ENCODE measurements around the gene KIRREL3.

The KIRREL3 gene

DNA sequence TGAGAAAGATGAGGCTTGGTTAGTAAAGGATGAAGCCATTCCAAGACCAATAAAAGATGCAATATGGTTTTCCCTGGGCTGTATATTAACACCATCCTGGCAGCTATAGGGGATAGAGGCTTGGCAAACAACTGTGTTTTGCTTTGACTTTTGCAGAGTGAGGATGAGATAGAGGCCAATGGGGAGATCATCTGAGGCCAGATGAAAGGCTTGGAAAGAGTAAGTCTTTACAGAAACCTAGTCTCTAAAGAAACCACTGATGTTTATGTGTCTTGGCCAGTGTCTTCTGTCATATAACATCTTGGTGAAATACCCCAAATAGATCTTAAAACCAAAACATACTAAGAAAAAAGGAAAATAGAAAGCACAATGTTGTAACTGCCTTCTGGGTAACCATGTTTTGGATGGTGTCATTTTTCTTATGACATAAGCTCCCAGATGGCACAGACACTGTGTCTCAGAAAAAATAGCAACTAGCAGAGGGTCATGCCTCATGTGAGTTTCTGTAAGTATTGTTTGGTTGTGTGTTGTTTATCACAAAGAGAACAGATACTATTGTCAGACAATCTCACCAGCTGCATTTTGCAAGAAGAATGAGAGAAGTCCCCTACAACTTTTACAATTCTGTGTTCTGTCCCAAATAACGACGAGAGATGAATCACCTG lies 339.7 kb downstream of the KIRREL3 start:
- TF ChIP-seq GATA2 (IDR thresholded peaks at IDR 0.05; ENCODE audit: low read depth, low read length) = no peak

- peak; percentile 16; the same call in 1 of the 2 replicates for TF ChIP-seq GATA2 (IDR thresholded peaks at IDR 0.05; ENCODE audit: low read depth, low read length)
- TF ChIP-seq GATA3 (IDR thresholded peaks at IDR 0.05; ENCODE audit: low read depth, low read length) = no peak
Observed at GRCh38 chr11:126660321-126660720, 340.2 kb downstream of the KIRREL3 start.

DNA sequence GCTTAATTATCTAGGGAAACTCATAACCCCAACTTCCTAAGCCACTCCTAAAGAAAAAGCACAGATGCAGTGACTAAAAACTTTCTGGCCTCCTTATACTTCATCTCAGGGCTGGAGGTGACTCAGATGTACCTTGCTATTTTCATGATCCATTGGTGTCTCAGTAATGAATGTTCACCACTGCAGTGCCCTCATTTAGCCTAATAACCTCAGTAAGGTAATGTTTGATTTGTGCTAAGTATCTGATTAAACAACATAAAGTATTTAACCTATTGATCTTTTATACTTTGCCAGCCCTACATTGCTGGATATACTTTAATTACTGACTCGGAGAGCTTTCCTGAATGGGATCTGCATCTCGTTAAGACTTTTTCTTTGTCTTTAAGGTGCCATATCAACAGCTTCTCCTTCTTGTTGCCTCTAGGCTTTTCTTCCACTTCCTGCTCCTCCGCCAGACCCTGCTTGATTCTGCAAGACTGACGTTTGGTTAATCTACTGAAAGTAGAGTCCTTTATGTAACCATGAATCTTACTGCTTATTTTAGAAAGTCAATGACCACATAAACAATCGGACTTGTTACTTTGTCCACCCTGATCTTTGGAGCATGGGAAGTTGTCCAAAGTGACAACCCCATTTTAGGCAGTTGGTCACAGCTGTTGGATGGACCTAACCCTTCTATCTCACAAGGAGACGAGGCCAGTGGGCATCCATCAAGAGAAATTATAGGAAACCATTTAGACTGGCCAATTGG lies 342.1 kb downstream of the KIRREL3 start:
- no peak for TF ChIP-seq GATA2 (IDR thresholded peaks at IDR 0.05; ENCODE audit: low read depth, low read length)
- no peak for TF ChIP-seq GATA3 (IDR thresholded peaks at IDR 0.05; ENCODE audit: low read depth, low read length)

DNA sequence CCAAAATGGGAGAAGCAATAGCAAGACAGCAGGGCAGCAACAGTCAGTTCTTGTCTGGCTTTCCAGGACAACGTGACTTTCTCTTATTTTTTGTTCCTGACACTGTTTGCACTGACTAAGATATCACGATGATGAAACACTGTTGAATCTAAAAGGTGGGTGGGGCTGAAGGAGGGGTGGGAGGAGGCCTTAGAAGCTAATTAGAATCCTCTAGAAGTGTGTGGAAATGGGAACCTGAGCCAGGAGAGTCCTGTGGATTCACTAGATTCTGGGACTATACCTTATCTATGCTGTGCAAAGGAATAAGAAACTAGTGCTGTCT lies 344.8 kb downstream of the KIRREL3 start:
- TF ChIP-seq GATA2 (IDR thresholded peaks at IDR 0.05; ENCODE audit: low read depth, low read length) = no peak
- no peak for TF ChIP-seq GATA3 (IDR thresholded peaks at IDR 0.05; ENCODE audit: low read depth, low read length)

GRCh38 chr11:126654886-126655806 lies 345.4 kb downstream of the KIRREL3 start:
- no peak for TF ChIP-seq GATA2 (IDR thresholded peaks at IDR 0.05; ENCODE audit: low read depth, low read length)
- TF ChIP-seq GATA3 (IDR thresholded peaks at IDR 0.05; ENCODE audit: low read depth, low read length) = no peak

- TF ChIP-seq GATA2 (IDR thresholded peaks at IDR 0.05; ENCODE audit: low read depth, low read length) = no peak
- no peak for TF ChIP-seq GATA3 (IDR thresholded peaks at IDR 0.05; ENCODE audit: low read depth, low read length)
Observed at GRCh38 chr11:126653040-126653439, 347.5 kb downstream of the KIRREL3 start.

- TF ChIP-seq GATA2 (IDR thresholded peaks at IDR 0.05; ENCODE audit: low read depth, low read length) (no peak), GATA3 (IDR thresholded peaks at IDR 0.05; ENCODE audit: low read depth, low read length) (no peak)
Observed at GRCh38 chr11:126647735-126648134, 352.8 kb downstream of the KIRREL3 start.

DNA sequence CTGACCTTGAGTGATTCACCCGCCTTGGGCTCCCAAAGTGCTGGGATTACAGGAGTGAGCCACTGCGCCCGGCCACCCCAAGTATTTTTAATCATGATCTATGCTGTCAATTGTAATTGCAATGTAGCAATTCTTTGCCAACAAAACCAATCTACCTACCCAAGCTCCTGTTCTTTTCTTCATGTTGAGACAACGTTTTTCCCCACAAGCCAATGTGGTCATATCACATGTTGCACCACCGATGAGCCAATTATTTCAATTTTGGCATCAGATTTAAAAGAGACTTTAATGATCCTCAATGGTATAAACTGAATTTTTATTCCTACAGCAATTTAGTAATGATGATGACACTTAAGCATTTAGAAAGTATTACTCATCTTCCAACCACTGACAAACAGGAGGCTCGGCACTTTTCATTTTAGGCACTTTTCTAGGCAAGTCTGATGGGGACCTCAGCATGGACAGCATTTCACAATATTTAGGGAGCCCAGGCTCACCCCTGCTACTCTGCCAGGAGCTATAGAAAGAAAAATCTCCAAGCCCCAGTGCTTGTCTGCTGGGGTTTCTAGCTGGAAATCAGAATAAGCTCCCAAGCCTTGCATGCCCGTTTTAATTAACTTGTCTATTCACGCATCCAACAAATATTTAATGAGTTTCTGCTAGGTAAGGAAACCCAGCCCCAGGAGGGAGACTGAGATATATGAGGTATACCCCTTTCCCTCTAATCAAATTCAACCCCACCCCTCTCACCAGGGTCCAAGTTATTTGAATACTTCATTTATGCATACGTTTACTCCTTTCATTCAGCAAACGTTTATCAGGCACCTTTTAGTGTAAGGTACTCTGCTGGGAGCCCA lies 353.6 kb downstream of the KIRREL3 start:
- TF ChIP-seq GATA3 (IDR thresholded peaks at IDR 0.05; ENCODE audit: low read depth, low read length) (no peak), GATA2 (IDR thresholded peaks at IDR 0.05; ENCODE audit: low read depth, low read length) (no peak)

GRCh38 chr11:126645186-126645585 lies 355.4 kb downstream of the KIRREL3 start:
- TF ChIP-seq GATA3 (IDR thresholded peaks at IDR 0.05; ENCODE audit: low read depth, low read length) = no peak
- TF ChIP-seq GATA2 (IDR thresholded peaks at IDR 0.05; ENCODE audit: low read depth, low read length) = no peak

DNA sequence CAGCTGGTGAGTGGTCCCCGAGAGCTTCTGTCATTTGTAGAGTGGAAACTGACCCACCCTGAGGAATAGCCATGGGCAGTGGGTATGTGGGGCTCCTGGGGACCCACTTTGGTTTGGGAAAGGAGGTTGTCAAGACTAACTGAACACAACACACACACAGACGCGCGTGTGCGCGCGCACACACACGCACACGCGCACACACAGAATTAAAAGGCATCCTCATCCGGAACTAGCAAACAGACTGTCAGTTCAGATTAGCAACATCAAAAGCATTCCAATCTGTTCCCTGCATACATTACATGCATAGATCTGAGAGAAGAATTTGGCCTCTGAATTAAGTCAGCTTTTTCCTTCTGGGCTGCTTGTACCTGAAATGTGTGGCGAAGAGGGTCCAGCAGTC lies 360.4 kb downstream of the KIRREL3 start:
- TF ChIP-seq GATA3 (IDR thresholded peaks at IDR 0.05; ENCODE audit: low read depth, low read length) = no peak
- TF ChIP-seq GATA2 (IDR thresholded peaks at IDR 0.05; ENCODE audit: low read depth, low read length) = no peak

DNA sequence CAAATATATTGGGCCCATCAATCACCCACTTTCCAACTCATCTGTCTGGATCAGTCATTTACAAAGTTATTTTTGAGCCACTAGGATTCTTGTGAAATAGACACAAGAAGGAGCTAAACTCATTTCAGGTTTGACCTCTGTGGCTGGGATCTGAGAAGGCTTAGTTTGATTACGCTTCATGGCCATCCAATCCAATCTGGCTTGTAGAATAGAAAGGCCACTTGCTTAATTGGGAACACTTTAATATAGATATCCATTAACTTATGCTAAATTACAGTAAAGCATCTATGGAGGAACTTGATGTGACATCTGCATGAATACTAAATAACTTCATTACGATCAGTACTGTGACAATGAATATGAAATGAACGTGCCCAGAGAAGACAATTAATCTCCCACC lies 360.9 kb downstream of the KIRREL3 start:
- TF ChIP-seq GATA2 (IDR thresholded peaks at IDR 0.05; ENCODE audit: low read depth, low read length) (no peak), GATA3 (IDR thresholded peaks at IDR 0.05; ENCODE audit: low read depth, low read length) (no peak)

GRCh38 chr11:126638648-126639047 lies 361.9 kb downstream of the KIRREL3 start:
- TF ChIP-seq GATA2 (IDR thresholded peaks at IDR 0.05; ENCODE audit: low read depth, low read length) (no peak), GATA3 (IDR thresholded peaks at IDR 0.05; ENCODE audit: low read depth, low read length) (no peak)

GRCh38 chr11:126637795-126638175 lies 362.8 kb downstream of the KIRREL3 start:
- TF ChIP-seq GATA2 (IDR thresholded peaks at IDR 0.05; ENCODE audit: low read depth, low read length) (no peak), GATA3 (IDR thresholded peaks at IDR 0.05; ENCODE audit: low read depth, low read length) (no peak)
